DMS79 (cell line): ENCODE data around the gene RHPN2.
"Not testable (repeated sequence)": the region's sequence is repeated elsewhere in the genome, so short reads cannot be mapped to it uniquely, and the experiment has no call there.

Source experiments
- DNase-seq: peaks from one replicate; lab custom pipeline; 2025; lab: John Stamatoyannopoulos, UW

RHPN2 gene

GRCh38 chr19:33064458-33064791 lies 263 bp downstream of the RHPN2 start:
- DNase-seq, result no peak

DNA sequence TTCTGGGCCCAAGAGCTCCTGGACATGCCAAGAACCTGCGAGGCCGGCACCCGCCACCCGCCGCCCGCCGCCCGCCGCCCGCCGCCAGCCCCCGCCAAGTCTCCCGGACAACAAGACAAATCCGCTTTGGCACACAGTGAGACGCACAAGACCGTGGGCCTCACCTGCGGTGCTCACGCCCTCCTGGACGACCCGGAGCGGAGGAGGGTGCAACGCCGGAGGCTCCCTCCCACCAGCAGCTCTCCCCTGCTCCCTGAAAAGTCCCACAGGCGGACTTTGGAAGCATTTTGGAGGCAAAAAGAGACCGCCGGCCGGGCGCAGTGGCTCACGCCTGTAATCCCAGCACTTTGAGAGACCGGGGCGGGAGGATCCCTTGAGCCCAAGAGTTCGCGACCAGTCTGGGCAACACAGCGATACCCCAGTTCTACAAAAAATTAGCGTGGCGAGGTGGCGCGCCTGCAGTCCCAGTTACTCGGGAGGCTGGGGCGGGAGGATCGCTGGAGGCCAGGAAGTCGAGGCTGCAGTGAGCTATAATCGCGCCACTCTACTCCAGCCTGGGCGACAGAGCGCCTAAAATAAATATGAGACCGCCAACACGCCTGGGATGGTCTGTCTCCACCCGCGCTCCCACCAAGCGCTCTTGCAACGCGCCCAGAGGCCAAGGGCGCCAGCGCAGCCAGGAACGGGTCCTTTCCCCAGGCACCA lies 783 bp downstream of the RHPN2 start:
- no peak for DNase-seq

DNA sequence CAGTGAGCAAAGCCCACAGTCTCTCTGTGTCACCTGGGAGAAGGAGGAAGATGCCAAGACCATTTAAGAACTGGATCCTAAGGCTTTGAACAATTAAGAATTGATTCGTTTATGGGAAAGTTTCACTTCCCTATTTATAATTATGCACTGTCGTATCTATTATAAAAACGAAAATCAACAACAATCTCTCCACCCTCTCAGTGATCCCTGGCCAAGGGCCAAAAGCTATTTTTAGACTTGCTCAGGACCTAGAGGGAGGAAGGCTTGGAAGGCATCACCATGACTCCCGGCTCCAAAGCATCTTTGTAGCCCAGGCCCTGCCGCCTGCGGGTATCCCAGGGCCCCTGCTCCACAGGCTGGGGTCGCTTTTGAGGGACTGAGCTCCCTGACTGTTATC lies 1.3 kb downstream of the RHPN2 start:
- no peak for DNase-seq

- DNase-seq, result no peak
Measured at GRCh38 chr19:33062902-33063301, 1.8 kb downstream of the RHPN2 start.

GRCh38 chr19:33060586-33060985 lies 4.1 kb downstream of the RHPN2 start:
- no peak for DNase-seq

DNA sequence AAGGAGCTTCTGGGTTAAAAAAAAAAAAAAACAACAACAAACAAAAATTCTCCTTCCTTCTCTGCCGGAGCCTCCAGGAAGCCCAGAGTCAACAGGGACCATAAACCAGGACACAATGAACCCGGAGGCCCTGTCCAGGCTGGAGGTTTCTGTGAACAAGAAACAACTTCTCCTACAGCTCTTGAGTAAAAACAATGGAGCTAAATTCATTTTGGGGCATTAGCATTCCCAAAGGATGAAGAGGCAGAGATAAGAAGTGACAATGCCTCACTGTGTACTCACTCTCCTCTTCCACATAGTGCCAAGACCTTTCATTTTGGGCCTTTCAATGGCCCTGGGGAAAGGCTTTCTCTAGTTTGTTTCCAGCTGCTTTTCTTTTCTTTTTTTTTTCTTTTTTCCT lies 9.0 kb downstream of the RHPN2 start:
- no peak for DNase-seq

DNA sequence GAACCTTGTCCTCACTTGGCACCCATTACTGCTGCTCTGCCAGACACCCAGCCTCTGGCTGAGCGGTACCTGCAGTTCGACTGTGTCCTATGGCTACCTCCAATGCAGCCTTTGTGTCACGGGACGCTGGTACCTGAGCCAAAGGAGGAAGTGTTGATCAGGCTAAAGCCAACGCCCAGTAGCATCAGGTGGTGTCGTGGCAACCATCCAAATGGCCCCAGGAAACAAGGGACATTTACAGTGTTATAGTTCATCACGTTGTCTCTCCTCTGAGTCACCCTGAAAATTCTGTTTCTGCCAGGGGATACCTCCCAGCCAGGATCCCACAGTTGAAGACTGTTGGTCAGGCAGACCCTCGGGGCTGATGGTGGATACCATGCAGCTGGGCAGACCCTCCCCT lies 10.1 kb downstream of the RHPN2 start:
- DNase-seq, result no peak

- DNase-seq, result no peak
Measured at GRCh38 chr19:33052352-33052972, 12.2 kb downstream of the RHPN2 start.

GRCh38 chr19:33050110-33050509 lies 14.6 kb downstream of the RHPN2 start:
- no peak for DNase-seq

- no peak for DNase-seq
Measured at GRCh38 chr19:33048806-33049676, 15.6 kb downstream of the RHPN2 start.

- no peak for DNase-seq
Measured at GRCh38 chr19:33047422-33047821, 17.3 kb downstream of the RHPN2 start.

DNA sequence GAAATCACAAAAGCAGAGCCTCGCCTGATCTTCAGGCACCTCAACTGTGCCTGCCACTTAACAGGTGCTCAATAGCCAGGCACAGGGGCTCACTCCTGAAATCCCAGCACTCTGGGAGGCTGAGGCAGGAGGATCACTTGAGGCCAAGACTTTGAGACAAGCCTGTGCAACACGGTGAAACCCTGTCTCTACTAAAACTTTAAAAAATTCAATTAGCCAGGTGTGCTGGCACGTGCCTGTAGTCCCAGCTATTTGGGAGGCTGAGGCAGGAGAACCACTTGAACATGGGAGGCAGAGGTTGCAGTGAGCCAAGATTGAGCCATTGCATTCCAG lies 22.9 kb downstream of the RHPN2 start:
- DNase-seq, result not testable (repeated sequence)

DNA sequence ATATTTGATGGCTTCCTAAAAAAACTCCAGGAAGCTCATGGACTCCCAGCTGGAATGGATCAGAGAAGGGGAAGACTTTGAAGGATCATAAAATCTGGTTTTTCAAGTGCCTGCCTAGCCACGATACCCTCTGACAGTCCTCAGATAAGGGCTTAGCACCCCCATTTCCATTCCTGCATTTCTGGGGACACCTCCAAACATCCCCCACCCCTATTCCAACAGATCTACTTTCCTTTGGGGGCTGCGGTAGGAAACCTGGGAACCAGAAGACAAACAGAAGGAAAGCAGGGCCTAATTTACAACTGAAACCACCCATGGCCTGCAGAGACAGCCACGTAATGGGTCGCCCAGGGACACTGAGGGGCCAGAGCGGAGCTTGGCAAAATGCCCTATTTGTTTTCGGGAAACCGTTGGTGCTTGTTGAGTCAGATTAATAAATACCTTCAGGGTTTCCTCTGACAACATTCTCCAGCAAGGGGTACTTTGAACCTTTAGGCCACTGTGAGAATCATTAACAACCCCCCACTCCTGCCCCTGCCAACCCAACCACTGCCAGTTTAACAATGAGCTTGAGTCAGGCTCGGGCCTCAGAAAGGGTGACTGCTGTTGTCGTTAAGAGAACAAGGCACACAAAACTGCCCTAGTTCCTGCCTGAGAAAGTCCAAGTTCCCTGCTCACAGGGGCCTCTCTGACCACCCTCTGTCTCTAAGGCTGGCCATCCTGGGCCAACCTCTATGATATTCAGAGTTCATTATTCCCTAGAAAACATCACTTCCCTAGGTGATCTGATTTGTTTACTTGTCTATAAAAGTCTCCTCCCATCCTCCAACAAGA lies 23.5 kb downstream of the RHPN2 start:
- peak; percentile 79 for DNase-seq

- DNase-seq, result no peak
Measured at GRCh38 chr19:33039815-33040214, 24.9 kb downstream of the RHPN2 start.

DNA sequence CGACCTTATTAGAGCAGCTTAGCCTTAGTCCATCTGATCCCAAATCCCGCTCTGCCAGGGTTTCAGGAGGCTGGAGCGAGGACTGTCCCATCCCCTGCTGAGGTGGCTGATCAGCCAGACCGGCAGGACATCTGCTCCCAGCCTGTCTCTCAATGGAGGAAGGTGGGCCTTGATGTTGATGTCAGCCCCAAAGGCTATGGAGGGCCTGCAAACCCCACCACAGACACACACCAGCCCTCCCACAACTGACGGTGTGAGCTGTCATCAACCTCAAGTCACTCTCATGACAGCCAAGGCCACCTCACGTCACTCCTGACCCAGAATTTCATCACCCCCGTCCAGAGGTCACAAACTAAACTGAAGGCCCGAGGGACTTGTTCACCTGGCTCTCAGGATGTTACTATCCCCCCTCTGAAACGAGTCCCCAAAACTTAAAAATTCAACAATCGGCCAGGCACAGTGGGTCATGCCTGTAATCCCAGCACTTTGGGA lies 25.5 kb downstream of the RHPN2 start:
- DNase-seq, result no peak

DNA sequence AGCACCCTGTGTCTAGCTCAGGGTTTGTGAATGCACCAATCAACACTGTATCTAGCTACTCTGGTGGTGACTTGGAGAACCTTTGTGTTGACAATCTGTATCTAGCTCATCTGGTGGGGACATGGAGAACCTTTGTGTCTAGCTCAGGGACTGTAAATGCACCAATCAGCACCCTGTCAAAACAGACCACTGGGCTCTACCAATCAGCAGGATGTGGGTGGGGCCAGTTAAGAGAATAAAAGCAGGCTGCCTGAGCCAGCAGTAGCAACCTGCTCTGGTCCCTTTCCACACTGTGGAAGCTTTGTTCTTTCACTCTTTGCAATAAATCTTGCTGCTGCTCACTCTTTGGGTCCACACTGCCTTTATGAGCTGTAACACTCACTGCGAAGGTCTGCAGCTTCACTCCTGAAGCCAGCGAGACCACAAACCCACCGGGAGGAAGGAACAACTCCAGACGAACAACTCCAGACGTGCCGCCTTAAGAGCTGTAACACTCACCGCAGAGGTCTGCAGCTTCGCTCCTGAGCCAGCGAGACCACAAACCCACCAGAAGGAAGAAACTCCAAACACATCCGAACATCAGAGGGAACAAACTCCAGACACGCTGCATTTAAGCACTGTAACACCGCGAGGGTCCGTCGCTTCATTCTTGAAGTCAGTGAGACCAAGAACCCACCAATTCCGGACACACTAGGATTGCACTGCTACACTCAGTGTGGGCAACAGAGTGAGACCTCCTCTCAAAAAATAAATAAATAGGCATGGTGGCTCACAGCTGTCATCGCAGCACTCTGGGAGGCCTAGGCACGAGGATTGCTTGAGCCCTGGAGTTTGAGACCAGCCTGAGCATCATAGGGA lies 27.3 kb downstream of the RHPN2 start:
- not testable (repeated sequence) for DNase-seq

GRCh38 chr19:33036370-33037167 lies 28.1 kb downstream of the RHPN2 start:
- DNase-seq, result not testable (repeated sequence)

GRCh38 chr19:33035461-33035860 lies 29.2 kb downstream of the RHPN2 start:
- DNase-seq, result no peak

DNA sequence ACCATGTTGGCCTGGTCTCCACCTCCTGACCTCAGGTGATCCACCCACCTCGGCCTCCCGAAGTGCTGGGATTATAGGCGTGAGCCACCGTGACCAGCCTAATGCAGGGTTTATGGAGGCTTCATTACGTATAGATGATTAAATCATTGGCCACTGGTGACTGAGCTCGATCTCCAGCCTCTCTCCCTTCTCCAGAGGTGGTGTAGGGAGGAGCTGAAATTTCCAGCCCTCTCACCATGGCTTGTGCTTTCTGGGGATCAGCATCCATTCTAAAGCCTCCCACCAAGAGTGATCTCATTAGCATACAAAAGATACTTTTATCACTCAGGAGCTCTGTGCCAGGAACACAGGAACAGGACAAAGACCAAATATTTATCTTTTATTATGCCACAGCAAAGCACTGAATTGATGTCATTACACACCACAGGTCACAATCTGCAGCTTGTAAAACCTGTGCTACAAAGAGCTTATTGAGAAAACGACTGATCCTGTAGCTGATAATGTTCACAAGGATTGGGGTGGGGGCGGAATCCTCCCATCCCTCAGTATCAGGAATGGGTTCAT lies 32.4 kb downstream of the RHPN2 start:
- no peak for DNase-seq

GRCh38 chr19:33029746-33030303 lies 34.9 kb downstream of the RHPN2 start:
- no peak for DNase-seq
